ENCODE data around the gene FAM236A.
"Not testable (repeated sequence)": the region's sequence is repeated elsewhere in the genome, so short reads cannot be mapped to it uniquely, and the experiment has no call there.

- TF ChIP-seq POLR2A (IDR thresholded peaks at IDR 0.05; ENCODE audit: low read length); GATA1 (IDR thresholded peaks at IDR 0.05; ENCODE audit: low read depth, low read length): not testable (repeated sequence)
Observed at GRCh38 chrX:72889740-72890139, 48.3 kb upstream of the FAM236A start.

Data from erythroblast (primary cell).